Bronchial epithelial cell (primary cell): ENCODE results near the gene ATP9A. TPM values are rescaled to one million over a fixed set of nuclear protein-coding genes. Genes with fewer than 3 reads are reported as not detected.

Source experiments
- DNase-seq: peaks from one replicate; pipeline ENCODE4 v3.0.0-alpha.2; 2010; ENCODE audit warnings: low read depth
- FAIRE-seq: peaks from 2 replicates; lab custom pipeline; 2011; peaks lifted over from hg19 to GRCh38; lab: Jason Lieb, UNC
- H3K27me3 ChIP-seq: 2 replicates; pipeline ENCODE4 v1.5.1; 2011; ENCODE audit warnings: low read length; ENCODE audit not compliant: control insufficient read depth, insufficient read depth
- H3K36me3 ChIP-seq: 2 replicates; pipeline ENCODE4 v1.5.1; 2011; ENCODE audit warnings: low read length; ENCODE audit not compliant: control insufficient read depth, insufficient read depth
- H3K4me3 ChIP-seq: 2 replicates; pipeline ENCODE4 v1.5.1; 2011; ENCODE audit warnings: mild to moderate bottlenecking, low read depth, low read length, control low read depth
- CTCF ChIP-seq: IDR thresholded peaks from 2 replicates; pipeline ENCODE4 v1.5.1; 2011; ENCODE audit warnings: mild to moderate bottlenecking, moderate library complexity, low read length, control low read depth, inconsistent platforms; ENCODE audit not compliant: insufficient read depth, severe bottlenecking
- total RNA-seq: library from RNA; depleted of rRNA; stranded (reverse); fragments of >200 nt; gene quantifications from 2 replicates; pipeline ENCODE4 v1.2.1, GENCODE V29; 2014

The ATP9A gene
- total RNA-seq, 1 donor from 2014 or later, result 26.3 TPM

GRCh38 chr20:51597389-51598231 is 170.6 kb downstream of the ATP9A start:
- H3K4me3 ChIP-seq, result no peak overlapping the region
- FAIRE-seq, result no peak
- DNase-seq, result no peak
- no peaks in the 10 kb centered on the region for H3K27me3 ChIP-seq
- H3K36me3 ChIP-seq, result peaks cover 1% of the 10 kb centered on the region
- TF ChIP-seq CTCF, result no peak

GRCh38 chr20:51596668-51597388 is 171.4 kb downstream of the ATP9A start:
- no peak for DNase-seq
- no peak for TF ChIP-seq CTCF
- no peaks in the 10 kb centered on the region for H3K27me3 ChIP-seq
- no peak for FAIRE-seq
- H3K4me3 ChIP-seq, result no peak overlapping the region
- peaks cover 1% of the 10 kb centered on the region for H3K36me3 ChIP-seq

- TF ChIP-seq CTCF, result no peak
- H3K36me3 ChIP-seq, result peaks cover 1% of the 10 kb centered on the region
- DNase-seq (no peak), FAIRE-seq (no peak)
- no peak overlapping the region for H3K4me3 ChIP-seq
- H3K27me3 ChIP-seq, result no peaks in the 10 kb centered on the region
Measured at GRCh38 chr20:51595744-51596143, 172.4 kb downstream of the ATP9A start.

- peaks cover 1% of the 10 kb centered on the region for H3K36me3 ChIP-seq
- TF ChIP-seq CTCF, result peak; percentile 91
- no peaks in the 10 kb centered on the region for H3K27me3 ChIP-seq
- no peak overlapping the region for H3K4me3 ChIP-seq
- FAIRE-seq (peak; percentile 13), DNase-seq (peak; percentile 64)
Measured at GRCh38 chr20:51595058-51595532, 173.1 kb downstream of the ATP9A start.

GRCh38 chr20:51594236-51595057 is 173.7 kb downstream of the ATP9A start:
- DNase-seq (no peak), FAIRE-seq (no peak)
- Histone ChIP-seq H3K4me3 (no peak overlapping the region), H3K36me3 (peaks cover 1% of the 10 kb centered on the region), H3K27me3 (no peaks in the 10 kb centered on the region)
- TF ChIP-seq CTCF, result no peak
